ENCODE results near the gene IL3RA.
"Not testable (repeated sequence)": the region's sequence is repeated elsewhere in the genome, so short reads cannot be mapped to it uniquely, and the experiment has no call there.

The IL3RA gene

GRCh38 chrX:1336331-1336943 is at the start of gene IL3RA:
IL3RA (plus strand) TSS chrX:1336785; CDS start chrX:1341766, 4,981 bp downstream.
- no peak for TF ChIP-seq JUND (IDR thresholded peaks at IDR 0.05; ENCODE audit: low read depth)
- in situ Hi-C loops (cut with HindIII; ENCODE audit: low pct_unique_long_range_greater_than_20kb, low sequenced_read_pairs): no loop called here
- DNase-seq (ENCODE audit: low read depth in 1 of 2, low spot score in 1 of 2): no peak

- DNase-seq (ENCODE audit: low read depth in 1 of 2, low spot score in 1 of 2): no peak
- in situ Hi-C loops (cut with HindIII; ENCODE audit: low pct_unique_long_range_greater_than_20kb, low sequenced_read_pairs): no loop called here
- TF ChIP-seq JUND (IDR thresholded peaks at IDR 0.05; ENCODE audit: low read depth): no peak
Observed at GRCh38 chrX:1289535-1289934, 47.0 kb upstream of the IL3RA start.

GRCh38 chrX:1291110-1291740 is 45.4 kb upstream of the IL3RA start:
- TF ChIP-seq JUND (IDR thresholded peaks at IDR 0.05; ENCODE audit: low read depth): no peak
- DNase-seq (ENCODE audit: low read depth in 1 of 2, low spot score in 1 of 2): no peak
- in situ Hi-C loops (cut with HindIII; ENCODE audit: low pct_unique_long_range_greater_than_20kb, low sequenced_read_pairs): no loop called here

- DNase-seq (ENCODE audit: low read depth in 1 of 2, low spot score in 1 of 2): no peak
- in situ Hi-C loops (cut with HindIII; ENCODE audit: low pct_unique_long_range_greater_than_20kb, low sequenced_read_pairs): no loop called here
- TF ChIP-seq JUND (IDR thresholded peaks at IDR 0.05; ENCODE audit: low read depth): no peak
Observed at GRCh38 chrX:1292575-1293290, 43.9 kb upstream of the IL3RA start.

GRCh38 chrX:1294301-1295067 is 42.1 kb upstream of the IL3RA start:
- DNase-seq (ENCODE audit: low read depth in 1 of 2, low spot score in 1 of 2): no peak
- TF ChIP-seq JUND (IDR thresholded peaks at IDR 0.05; ENCODE audit: low read depth): no peak
- in situ Hi-C loops (cut with HindIII; ENCODE audit: low pct_unique_long_range_greater_than_20kb, low sequenced_read_pairs): no loop called here

- in situ Hi-C loops (cut with HindIII; ENCODE audit: low pct_unique_long_range_greater_than_20kb, low sequenced_read_pairs): no loop called here
- DNase-seq (ENCODE audit: low read depth in 1 of 2, low spot score in 1 of 2): no peak
- no peak for TF ChIP-seq JUND (IDR thresholded peaks at IDR 0.05; ENCODE audit: low read depth)
Observed at GRCh38 chrX:1295550-1295949, 41.0 kb upstream of the IL3RA start.

- in situ Hi-C loops (cut with HindIII; ENCODE audit: low pct_unique_long_range_greater_than_20kb, low sequenced_read_pairs); DNase-seq (ENCODE audit: low read depth in 1 of 2, low spot score in 1 of 2): not testable (repeated sequence)
Observed at GRCh38 chrX:1297591-1297990, 39.0 kb upstream of the IL3RA start.

- DNase-seq (ENCODE audit: low read depth in 1 of 2, low spot score in 1 of 2): no peak
- no peak for TF ChIP-seq JUND (IDR thresholded peaks at IDR 0.05; ENCODE audit: low read depth)
- in situ Hi-C loops (cut with HindIII; ENCODE audit: low pct_unique_long_range_greater_than_20kb, low sequenced_read_pairs): no loop called here
Observed at GRCh38 chrX:1300449-1300848, 36.1 kb upstream of the IL3RA start.

- in situ Hi-C loops (cut with HindIII; ENCODE audit: low pct_unique_long_range_greater_than_20kb, low sequenced_read_pairs): no loop called here
- no peak for DNase-seq (ENCODE audit: low read depth in 1 of 2, low spot score in 1 of 2)
- no peak for TF ChIP-seq JUND (IDR thresholded peaks at IDR 0.05; ENCODE audit: low read depth)
Observed at GRCh38 chrX:1305411-1305810, 31.2 kb upstream of the IL3RA start.

- in situ Hi-C loops (cut with HindIII; ENCODE audit: low pct_unique_long_range_greater_than_20kb, low sequenced_read_pairs): no loop called here
- no peak for DNase-seq (ENCODE audit: low read depth in 1 of 2, low spot score in 1 of 2)
- TF ChIP-seq JUND (IDR thresholded peaks at IDR 0.05; ENCODE audit: low read depth): no peak
Observed at GRCh38 chrX:1306909-1307625, 29.5 kb upstream of the IL3RA start.

- no peak for DNase-seq (ENCODE audit: low read depth in 1 of 2, low spot score in 1 of 2)
- in situ Hi-C loops (cut with HindIII; ENCODE audit: low pct_unique_long_range_greater_than_20kb, low sequenced_read_pairs): no loop called here
- TF ChIP-seq JUND (IDR thresholded peaks at IDR 0.05; ENCODE audit: low read depth): no peak
Observed at GRCh38 chrX:1307626-1308340, 28.8 kb upstream of the IL3RA start.

GRCh38 chrX:1308476-1308875 is 28.1 kb upstream of the IL3RA start:
- no peak for DNase-seq (ENCODE audit: low read depth in 1 of 2, low spot score in 1 of 2)
- in situ Hi-C loops (cut with HindIII; ENCODE audit: low pct_unique_long_range_greater_than_20kb, low sequenced_read_pairs): no loop called here
- TF ChIP-seq JUND (IDR thresholded peaks at IDR 0.05; ENCODE audit: low read depth): no peak

GRCh38 chrX:1308917-1309316 is 27.7 kb upstream of the IL3RA start:
- in situ Hi-C loops (cut with HindIII; ENCODE audit: low pct_unique_long_range_greater_than_20kb, low sequenced_read_pairs); DNase-seq (ENCODE audit: low read depth in 1 of 2, low spot score in 1 of 2): not testable (repeated sequence)

Measured in T47D (cell line).